GM19043 (cell line): ENCODE data around the gene FAM174C.
"Not testable (repeated sequence)": the region's sequence is repeated elsewhere in the genome, so short reads cannot be mapped to it uniquely, and the experiment has no call there.

ENCODE experiments used
- ATAC-seq: cut with Tn5 transposase; IDR thresholded peaks from one replicate; pipeline ENCODE4 v1.9.1; 2021; ENCODE audit warnings: low read depth; ENCODE audit not compliant: unreplicated experiment

Gene FAM174C

GRCh38 chr19:1295169-1296012 lies 20.1 kb downstream of the FAM174C start:
- ATAC-seq = no peak

GRCh38 chr19:1296078-1296477 lies 20.7 kb downstream of the FAM174C start:
- no peak for ATAC-seq

GRCh38 chr19:1296575-1297271 lies 21.4 kb downstream of the FAM174C start:
- ATAC-seq = no peak

GRCh38 chr19:1298235-1298634 lies 22.9 kb downstream of the FAM174C start:
- no peak for ATAC-seq

- ATAC-seq = no peak
Measured at GRCh38 chr19:1299801-1300200, 24.5 kb downstream of the FAM174C start.

GRCh38 chr19:1300744-1301490 lies 25.6 kb downstream of the FAM174C start:
- no peak for ATAC-seq

- no peak for ATAC-seq
Measured at GRCh38 chr19:1302533-1303239, 27.4 kb downstream of the FAM174C start.

GRCh38 chr19:1304197-1304924 lies 29.0 kb downstream of the FAM174C start:
- ATAC-seq = no peak

GRCh38 chr19:1305354-1305753 lies 30.0 kb downstream of the FAM174C start:
- not testable (repeated sequence) for ATAC-seq

- no peak for ATAC-seq
Measured at GRCh38 chr19:1307320-1307719, 32.0 kb downstream of the FAM174C start.

GRCh38 chr19:1307755-1308303 lies 32.5 kb downstream of the FAM174C start:
- no peak for ATAC-seq

GRCh38 chr19:1308718-1309117 lies 33.4 kb downstream of the FAM174C start:
- ATAC-seq = no peak

- ATAC-seq = no peak
Measured at GRCh38 chr19:1309977-1310852, 34.9 kb downstream of the FAM174C start.

- ATAC-seq = no peak
Measured at GRCh38 chr19:1310853-1311180, 35.5 kb downstream of the FAM174C start.

GRCh38 chr19:1311543-1312091 lies 36.3 kb downstream of the FAM174C start:
- no peak for ATAC-seq

- no peak for ATAC-seq
Measured at GRCh38 chr19:1312767-1313694, 37.7 kb downstream of the FAM174C start.
